HG03064 (cell line): ENCODE data around the gene RAPGEF4.

Experiments
- ATAC-seq: cut with Tn5 transposase; IDR thresholded peaks from one replicate; pipeline ENCODE4 v1.9.1; 2021; ENCODE audit warnings: low read depth; ENCODE audit not compliant: unreplicated experiment

RAPGEF4 gene

DNA sequence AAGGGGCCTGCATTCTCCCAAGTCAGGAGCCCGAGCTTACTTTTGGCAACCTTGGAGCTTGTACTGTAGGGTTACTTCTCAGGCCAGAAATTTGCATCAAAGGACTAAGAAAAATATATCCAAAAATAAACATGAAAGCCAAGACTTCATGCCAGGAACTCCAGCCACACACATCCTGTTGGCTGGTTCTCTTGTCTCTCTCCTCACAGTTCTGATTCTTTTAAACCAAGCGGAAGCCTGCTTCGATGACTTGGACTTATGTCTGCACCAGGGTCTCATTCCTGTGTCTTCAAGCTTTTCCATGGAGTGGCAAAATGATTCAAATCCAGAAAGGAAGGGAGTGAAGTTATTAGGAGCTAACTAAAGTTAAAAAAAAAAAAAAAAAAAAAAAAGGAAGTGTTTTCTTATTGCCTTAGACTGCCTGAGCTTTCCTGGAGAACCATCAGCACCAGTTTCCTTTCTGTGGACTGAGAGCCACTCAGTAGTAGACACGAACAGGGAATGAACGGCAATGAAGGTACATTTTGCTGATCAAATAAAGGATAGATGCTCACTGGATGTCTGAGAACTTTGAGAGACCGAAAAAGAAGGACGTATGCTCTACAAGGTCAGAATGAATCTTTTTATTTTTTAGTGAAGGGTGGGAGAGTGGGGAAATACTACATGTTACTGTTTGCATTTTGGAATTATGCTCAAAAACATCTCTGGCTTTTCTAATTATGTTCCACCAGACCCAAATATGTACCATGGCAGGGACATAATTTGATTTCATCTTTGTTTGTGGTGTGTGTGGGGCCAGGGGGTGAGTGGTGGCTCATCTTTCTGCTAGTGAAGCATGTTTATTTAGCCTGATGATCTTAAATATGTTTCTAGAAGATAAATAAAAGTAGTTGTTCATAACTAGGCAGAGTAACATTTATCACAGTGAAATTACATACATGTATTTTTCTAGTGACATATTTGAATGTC is 86.0 kb downstream of the RAPGEF4 start:
- no peak for ATAC-seq

DNA sequence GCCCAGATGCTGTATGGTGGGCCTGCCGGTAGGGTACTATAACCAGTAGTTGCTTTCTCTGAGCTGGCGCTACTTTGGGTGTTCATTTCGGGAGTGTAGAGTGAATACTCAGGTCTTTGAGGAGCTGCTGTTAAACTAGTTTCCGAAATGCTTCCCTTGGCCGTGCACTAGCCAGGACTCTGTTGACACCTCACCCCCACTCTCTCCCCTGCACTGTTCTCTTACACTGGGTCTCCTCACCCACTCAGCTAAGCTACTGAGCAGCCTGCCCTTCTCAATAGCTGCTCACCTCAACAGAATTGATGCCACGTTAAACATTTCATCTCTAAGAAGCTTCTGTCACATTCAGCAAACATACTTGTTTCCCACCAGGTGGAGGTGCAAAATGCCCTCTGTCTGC is 86.9 kb downstream of the RAPGEF4 start:
- ATAC-seq = no peak

DNA sequence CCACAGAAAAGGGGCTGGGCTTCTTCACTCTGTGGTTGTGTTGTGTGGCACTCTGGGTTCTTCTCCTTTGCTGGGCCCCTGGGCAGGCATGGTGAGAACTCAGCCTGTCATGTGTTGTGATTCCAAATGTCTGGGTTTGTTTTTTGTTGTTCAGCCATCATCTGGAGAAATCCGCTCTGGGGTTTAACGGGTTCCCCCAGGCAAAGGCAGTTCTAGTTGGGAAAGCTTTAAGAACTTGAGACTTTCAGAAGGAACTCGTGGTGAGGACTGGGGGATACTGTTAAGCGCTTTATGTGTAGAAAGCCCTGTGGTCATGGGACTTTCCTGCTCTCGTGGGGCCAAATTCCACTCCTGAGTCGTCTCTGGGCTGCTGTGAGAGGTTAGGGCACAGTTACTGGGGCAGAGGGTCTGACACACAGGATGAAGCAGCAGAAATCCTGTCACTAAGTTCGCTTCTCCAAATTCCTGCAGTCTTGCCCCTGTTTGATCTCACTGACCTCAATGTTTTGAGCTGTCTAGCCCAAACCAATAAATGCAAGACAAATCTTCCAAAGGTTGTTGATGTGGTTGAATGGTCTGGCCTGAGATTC is 87.7 kb downstream of the RAPGEF4 start:
- ATAC-seq = no peak

DNA sequence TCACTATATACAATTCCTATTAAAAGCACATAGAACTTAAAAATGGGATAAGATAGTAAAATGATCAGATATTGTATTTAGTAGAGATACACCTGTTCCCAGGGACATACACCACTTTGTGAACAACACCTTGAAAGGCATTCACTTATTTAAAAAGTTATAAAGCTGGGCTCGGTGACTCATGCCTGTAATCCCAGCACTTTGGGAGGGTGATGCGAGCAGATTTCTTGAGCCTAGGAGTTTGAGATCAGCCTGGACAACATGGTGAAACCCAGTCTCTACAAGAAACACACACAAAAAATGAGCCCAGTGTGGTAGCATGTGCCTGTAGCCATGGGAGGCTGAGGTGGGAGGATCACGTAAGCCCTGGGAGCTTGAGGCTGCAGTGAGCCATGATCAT is 90.9 kb downstream of the RAPGEF4 start:
- ATAC-seq = no peak

DNA sequence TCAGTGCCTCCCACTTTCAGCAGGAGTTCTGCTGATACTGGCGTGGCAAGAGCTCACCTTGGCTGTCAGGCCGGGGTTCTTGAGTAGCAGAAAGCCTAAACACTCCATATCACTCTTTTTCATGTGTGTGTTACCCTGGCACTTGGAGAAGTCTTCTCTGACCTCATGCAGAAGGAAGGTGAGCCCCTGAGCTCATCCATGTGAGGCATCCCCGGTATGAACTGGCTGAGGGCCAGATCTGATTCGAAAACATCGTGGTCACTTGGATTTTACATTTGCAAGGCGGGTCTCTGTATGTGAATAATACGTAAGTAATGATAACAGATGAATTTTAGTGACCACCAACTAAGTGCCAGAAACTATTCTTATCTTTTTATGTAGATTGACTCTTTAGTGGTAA is 93.6 kb downstream of the RAPGEF4 start:
- ATAC-seq = no peak

DNA sequence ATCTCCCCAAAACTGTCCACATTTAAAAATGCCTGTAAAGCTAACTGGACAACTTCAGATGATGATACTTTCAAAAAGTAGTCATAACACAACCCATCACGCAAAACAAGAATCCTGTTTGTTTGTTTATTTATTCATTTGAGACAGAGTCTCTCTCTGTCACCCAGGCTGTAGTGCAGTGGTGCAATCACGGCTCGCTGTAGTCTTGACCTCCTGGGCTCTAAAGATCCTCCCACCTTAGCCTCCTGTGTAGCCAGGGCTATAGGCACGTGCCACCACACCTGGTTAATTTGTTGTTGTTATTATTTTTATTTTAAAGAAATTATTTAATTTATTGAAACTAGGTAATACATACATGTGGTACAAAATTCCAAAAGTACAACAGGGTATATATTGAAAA is 94.8 kb downstream of the RAPGEF4 start:
- ATAC-seq = no peak

DNA sequence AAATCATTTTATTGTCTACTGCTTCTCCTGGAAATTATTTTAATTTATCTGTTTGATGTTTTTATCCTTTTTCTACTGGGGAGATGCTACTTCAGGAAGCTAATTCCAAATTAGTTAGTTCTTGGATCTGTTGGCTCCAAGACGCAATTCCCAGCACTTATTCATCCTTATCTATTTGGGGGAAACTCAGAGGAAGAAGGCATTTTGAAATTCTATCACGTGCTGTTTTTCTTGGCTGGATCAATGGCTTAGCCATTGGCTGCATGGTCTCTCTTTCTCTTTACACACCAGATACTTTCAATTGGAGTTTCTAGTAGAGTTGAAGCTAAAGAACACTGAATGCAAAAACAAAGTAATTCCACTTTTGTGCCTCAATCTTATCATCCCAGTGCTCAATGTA is 98.3 kb downstream of the RAPGEF4 start:
- no peak for ATAC-seq

DNA sequence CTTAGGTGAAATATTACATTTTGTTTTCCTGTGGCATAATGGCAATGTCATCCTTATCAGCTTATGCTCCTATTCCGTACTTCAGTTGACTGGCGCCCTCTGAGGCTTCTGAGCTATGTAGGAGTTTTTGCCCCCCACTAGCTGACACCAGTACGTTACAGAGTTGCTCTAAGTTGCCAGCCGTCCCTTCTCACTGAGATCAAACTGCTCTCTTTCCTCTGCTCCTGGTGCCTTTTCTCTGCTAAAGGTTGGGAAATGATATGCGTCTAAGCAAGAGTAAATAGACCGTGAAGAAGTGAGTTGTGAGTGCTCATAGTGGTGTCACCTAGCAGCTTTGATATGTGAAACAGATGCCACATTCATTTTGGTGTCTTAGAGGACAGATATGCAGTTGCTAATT is 99.2 kb downstream of the RAPGEF4 start:
- ATAC-seq = no peak

DNA sequence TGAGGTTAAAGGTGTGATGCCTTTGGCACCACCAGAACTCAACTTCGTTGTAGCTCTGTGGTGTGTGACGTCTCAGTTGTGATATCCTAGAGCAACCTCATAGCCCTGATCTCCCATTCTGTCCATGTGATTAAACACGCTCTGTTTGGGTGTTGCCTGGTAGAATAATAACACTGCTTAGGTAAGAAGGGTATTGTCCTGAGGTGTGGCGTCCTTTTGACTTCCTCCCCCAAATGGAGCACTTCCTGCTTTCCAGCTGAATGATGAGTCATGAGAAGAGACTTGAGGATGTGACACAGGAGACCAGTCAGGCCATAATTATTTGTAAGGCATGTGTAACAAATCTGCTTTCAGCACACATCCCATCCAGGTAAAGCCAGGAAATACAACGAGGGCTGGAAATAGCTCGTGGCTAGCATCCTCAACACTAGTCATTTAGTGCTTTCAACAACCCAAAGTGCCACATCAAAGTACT is 100.7 kb downstream of the RAPGEF4 start:
- no peak for ATAC-seq

DNA sequence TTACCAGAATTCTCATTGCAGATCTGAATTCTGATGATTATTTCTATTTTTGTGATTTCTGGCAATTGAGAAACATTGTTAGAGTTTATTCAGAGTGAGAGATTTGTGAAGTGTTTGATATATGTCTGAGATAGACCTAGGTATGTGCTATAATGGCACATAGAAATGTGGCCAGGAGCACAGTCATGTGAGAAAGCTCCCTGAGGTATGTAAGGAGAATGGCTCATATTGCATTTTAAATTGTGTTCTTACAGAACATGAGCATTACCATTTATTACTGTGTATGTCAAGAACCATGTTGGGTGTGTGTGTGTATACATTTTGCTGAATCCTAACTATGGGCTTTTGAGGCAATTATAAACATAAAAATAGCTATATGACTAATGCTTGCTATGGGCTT is 101.2 kb downstream of the RAPGEF4 start:
- no peak for ATAC-seq

DNA sequence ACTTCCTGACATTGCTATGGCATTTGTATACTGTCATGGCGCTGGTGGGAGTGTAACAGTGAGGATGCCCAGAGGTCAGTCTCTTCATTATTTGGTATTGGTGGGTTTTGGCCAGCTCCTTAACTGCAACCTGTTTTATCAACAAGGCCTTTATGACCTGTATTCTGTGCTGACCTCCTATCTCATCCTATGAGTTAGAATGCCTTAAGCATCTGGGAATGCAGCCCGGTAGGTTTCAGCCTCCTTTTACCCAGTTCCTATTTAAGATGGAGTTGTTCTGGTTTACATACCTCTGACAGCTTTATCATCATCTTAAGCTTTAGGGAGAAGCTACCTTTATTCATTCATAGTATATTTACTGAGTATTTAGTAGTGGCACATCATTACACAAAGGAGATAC is 103.8 kb downstream of the RAPGEF4 start:
- ATAC-seq = no peak

DNA sequence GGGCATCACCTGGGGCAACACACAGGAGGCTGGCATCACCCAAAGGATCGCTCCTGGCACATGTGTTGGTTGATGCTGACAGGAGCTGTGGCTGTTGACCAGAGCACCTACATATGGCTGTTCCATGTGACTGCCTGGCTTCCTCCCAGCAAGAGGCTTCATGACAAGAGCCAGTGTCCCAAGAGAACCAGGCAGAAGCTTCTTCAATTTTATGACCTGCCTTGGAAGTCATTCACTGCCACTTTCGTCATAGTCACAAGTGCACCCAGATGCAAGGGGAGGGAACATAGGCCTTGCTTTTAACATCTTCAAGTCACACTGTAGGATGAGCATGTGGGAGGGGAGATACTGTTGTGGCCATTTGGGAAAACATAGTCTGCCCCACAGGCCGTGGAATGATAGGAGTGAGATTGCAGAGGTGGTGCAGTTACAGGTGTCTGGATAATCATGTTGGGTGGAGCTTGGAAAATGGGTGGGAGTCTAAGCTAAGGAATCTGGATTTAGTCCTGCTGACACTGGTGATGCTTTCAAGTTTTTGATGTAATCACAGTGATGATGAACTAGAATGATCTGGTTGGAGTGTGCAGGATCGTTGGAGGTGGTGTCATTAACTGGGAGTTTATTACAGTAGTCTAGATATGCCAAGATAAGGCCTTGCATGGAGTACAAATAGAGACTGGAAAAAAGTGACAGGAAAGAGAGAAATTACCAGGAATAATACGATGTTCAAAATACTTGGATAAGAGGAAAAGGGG is 107.0 kb downstream of the RAPGEF4 start:
- no peak for ATAC-seq

DNA sequence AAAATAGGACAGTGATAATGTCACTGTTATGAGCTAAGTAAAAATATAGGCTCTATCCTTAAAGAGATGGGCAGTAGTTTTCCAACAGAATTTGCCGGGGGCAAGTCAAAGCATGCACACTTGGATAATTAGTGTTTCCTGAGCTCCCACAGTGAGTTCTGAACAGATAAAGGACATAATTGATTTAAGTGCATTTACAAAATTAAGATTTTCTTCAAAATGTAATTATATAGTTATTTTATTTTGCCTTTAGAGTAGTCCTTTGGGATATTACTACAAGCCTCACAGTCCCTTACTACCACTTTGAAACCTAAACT is 107.6 kb downstream of the RAPGEF4 start:
- ATAC-seq = no peak

DNA sequence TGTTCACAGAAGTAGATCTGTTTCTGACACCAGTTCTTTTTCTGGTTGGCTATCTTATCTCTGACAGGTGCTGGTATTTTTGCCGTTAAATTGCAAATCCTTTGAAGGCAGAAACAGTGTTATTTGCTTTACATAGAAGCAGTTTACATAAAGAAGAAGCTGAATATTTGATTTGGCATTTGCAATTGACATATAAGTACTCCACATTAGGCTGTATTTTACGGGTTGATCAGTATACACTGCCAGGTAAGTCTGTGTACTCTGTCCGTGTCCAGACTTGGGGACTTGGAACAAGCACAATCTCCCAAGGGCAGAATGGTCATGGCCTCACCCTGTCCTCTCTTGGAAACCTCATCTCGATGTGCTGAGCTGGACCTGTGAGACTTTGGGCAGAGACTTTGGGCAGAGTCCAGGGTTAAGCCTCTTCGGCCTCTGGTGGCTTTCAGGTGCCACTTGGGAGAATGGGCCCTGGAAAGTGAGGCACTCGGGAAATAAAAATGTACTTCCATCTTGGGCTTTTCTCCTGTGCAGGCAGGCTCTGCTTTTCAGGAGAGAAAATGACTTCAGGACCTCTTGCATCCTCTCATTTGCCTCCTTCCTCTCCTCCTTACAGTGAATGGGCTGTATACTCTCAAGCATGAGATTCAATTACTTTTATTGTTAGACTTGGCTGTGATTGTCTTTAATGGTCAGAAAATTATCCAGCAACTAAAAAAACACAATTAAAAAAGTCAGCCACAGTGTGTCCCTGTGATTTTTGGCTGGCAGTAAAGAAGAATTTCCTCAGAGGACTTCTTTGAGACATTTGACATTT is 108.5 kb downstream of the RAPGEF4 start:
- ATAC-seq = no peak

DNA sequence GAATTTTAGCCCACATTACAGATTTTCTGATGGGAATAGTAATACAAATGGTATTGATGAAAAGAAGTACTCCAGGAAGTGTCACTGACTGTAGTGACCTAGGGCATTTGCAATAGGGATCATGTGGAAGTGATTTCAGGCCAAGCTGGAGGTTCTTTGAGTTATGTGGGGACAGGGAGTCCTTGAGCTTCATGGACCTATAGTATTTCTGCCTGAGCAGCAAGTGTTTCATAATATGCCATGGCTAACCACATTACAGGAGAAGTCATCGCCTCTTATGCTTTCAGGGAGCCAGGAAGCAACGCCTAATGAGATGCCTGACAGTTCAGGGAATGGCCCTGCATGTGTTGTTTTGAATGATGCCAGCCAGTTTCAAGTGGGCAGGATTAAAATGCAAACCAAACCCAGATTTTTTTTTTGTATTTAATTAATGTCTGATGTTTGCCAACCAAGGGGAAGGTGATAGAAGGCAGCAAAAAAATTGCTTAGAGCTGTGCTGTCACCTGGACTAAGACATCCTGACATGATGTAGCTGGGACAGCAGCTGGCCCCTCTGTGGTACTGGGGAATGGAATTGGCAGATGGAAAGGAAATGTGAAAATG is 109.5 kb downstream of the RAPGEF4 start:
- no peak for ATAC-seq

DNA sequence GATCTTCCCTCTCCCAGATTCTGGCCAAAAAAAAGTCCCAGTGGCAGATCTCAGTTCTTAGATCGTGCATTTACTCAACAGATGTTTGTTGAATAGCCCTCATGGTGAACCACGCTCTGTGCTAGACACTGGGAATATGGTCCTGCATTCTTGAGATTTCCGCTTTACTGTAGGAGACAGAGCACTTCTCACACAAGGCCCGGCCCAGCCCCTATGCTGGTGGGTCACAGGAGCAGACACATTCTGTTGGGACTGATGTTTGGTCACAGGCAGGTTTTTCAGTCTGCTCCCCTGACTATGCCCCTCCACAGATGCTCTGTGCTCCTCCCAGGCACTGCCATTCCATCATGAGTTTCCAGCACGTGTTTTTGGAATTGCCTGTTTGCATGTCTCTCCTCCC is 110.9 kb downstream of the RAPGEF4 start:
- ATAC-seq = no peak

DNA sequence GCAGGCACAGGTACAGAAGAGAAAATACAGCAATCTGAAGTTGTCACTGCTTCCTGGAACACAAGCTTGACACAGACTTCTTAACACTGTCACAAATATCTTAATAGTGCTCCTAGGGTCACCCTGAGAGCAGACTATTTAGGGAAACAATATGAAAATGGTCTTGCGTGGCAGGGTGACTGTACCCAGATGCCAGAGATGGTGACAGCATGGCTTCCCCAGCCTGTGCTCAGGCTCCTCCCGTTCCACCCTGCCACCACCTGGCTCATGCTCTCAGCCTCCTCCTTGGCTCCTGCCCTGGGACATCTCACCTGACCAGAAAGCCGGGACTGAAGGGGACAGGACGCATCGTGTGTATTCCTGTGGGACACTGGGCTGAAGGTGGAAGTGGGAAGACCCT is 111.5 kb downstream of the RAPGEF4 start:
- no peak for ATAC-seq

DNA sequence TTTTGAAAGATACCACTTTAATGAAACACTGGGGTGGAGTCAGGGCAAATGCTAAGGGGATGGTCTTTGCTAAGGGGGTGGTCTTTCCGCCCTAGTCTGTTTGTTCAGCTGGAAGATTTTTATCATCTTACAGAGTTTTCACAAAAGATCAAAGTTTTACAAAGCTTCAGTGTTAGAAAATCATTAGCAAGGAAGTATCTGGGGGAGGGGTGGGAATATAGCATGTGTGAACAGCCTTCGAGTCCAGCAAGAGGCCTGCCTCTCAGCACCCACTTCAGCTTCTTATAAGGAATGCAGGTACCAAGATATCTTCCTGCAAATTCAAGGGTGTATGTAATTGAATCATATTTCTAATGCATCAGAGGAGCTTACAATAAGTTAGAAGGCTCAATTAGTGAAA is 112.9 kb downstream of the RAPGEF4 start:
- no peak for ATAC-seq

DNA sequence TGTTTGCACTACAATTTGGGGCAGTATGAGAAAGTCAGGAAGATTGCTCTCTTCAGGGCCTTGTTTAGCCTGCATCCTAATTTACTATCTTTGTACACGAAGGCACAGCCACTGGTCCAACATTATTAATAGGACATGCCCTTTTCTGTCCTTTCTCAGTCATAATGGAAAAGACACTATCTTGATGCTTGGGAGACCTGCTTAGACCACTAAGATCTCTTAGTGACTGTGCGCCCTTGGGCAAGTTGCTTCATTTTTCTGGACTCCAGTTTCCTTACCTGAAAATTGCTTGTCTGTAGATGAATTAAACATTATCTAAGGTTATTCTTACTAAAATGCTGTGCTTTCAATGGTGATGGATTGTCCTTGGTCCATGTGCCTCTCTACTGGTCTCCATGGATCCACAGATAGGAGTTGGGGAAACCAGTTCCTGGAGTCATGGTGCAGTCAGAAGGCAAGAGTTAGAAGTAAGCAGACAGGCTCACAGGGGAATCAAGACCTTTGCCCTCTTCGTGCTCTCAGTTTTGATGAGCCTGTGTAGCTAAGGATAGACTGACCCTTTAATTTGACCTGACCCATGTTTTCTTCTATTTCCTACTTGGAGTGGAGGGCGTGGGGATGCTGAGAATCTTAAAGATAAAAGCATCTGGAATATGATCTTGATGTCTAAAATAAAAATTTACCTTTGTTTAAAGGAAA is 114.0 kb downstream of the RAPGEF4 start:
- ATAC-seq = no peak

DNA sequence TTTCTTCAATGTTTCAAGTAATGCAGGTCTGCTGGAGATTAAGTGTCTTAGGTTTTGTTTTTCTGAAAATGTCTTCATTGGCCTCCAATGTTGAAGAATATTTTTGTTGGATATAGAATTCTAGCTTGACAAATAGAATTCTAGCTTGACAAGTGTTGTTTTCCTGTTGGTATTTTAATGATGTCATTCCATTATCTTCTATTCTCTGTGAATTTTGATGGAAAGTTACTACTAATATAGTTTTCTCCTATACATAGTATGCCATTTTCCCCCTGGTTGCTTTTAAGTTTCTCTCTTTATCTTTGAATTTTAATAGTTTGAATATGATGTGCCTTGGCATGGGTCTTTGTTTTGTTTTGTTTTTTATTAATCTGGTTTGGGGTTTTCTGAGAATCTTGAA is 119.9 kb downstream of the RAPGEF4 start:
- no peak for ATAC-seq
